ENCODE results near the gene SMIM24.

SMIM24 gene

GRCh38 chr19:3426433-3426832 lies 53.9 kb downstream of the SMIM24 start:
- no peak for DNase-seq
